Measurements from ENCODE around the gene BANK1.

Gene BANK1

DNA sequence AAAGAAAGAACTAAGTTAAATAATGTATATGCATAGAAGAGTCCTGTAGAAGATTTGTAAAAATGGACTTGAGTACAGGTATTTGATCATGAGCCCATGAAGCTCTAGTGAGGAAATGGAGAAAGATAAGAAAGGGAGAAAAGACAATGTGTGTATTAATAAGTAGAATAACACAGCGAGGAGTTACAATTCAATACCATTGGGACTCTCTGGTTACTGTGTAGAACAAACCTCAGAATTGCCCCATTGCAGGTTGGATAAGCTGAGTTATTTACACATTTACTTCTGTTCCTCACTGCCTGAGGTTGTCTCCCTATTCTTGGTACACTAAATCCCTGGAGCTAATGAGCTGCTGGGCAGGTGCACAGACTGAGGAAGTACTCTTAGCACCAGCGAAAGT is 33.3 kb downstream of the BANK1 start:
- TF ChIP-seq, protein P1, sequence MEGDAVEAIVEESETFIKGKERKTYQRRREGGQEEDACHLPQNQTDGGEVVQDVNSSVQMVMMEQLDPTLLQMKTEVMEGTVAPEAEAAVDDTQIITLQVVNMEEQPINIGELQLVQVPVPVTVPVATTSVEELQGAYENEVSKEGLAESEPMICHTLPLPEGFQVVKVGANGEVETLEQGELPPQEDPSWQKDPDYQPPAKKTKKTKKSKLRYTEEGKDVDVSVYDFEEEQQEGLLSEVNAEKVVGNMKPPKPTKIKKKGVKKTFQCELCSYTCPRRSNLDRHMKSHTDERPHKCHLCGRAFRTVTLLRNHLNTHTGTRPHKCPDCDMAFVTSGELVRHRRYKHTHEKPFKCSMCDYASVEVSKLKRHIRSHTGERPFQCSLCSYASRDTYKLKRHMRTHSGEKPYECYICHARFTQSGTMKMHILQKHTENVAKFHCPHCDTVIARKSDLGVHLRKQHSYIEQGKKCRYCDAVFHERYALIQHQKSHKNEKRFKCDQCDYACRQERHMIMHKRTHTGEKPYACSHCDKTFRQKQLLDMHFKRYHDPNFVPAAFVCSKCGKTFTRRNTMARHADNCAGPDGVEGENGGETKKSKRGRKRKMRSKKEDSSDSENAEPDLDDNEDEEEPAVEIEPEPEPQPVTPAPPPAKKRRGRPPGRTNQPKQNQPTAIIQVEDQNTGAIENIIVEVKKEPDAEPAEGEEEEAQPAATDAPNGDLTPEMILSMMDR (IDR thresholded peaks at IDR 0.05; ENCODE audit: unreplicated experiment in 3 of 3) = no peak
- Mint-ChIP-seq H3K36me3 (ENCODE audit: low read depth) (no peaks in the 10 kb centered on the region), H3K27me3 (ENCODE audit: low read depth) (no peaks in the 10 kb centered on the region), H3K4me1 (no peaks in the 10 kb centered on the region), H3K4me3 (no peak overlapping the region), H3K9me3 (peaks cover 13% of the 10 kb centered on the region), H3K27ac (no peak overlapping the region)

- H3K27ac Mint-ChIP-seq = no peak overlapping the region
- H3K4me3 Mint-ChIP-seq = no peak overlapping the region
- no peaks in the 10 kb centered on the region for H3K36me3 Mint-ChIP-seq (ENCODE audit: low read depth)
- TF ChIP-seq, protein P1 (IDR thresholded peaks at IDR 0.05; ENCODE audit: unreplicated experiment in 3 of 3) = no peak
- no peaks in the 10 kb centered on the region for H3K4me1 Mint-ChIP-seq
- H3K27me3 Mint-ChIP-seq (ENCODE audit: low read depth) = no peaks in the 10 kb centered on the region
- H3K9me3 Mint-ChIP-seq = peaks cover 13% of the 10 kb centered on the region
These were observed 34.0 kb downstream of the BANK1 start for GRCh38 chr4:101824500-101824899.

- Mint-ChIP-seq H3K4me1 (no peaks in the 10 kb centered on the region), H3K27me3 (ENCODE audit: low read depth) (no peaks in the 10 kb centered on the region), H3K27ac (no peak overlapping the region), H3K36me3 (ENCODE audit: low read depth) (no peaks in the 10 kb centered on the region), H3K4me3 (no peak overlapping the region), H3K9me3 (peaks cover 8% of the 10 kb centered on the region)
- TF ChIP-seq, protein P1 (IDR thresholded peaks at IDR 0.05; ENCODE audit: unreplicated experiment in 3 of 3) = no peak
These were observed 35.4 kb downstream of the BANK1 start for GRCh38 chr4:101825953-101826352.

DNA sequence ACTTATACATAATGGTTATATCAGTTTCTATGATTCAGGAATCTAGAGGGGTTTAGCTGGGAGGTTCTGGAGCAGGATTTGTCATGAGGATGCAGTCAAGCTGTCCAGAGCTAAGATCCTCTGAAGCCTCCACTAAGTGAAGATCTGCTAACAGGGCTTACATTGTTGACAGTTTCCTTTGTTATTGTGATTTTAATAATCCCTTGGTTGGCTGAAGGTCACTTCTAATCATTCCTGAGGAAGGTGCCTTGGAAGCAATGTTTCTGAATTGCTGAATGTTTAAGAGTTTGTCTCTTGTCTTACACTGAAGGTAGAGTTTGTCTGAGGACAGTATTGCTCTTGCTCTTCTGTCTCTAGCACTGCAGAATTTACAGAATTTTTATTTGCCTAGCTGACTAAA is 41.3 kb downstream of the BANK1 start:
- Mint-ChIP-seq H3K4me3 (no peak overlapping the region), H3K27ac (no peak overlapping the region), H3K9me3 (no peaks in the 10 kb centered on the region), H3K36me3 (ENCODE audit: low read depth) (no peaks in the 10 kb centered on the region), H3K27me3 (ENCODE audit: low read depth) (no peaks in the 10 kb centered on the region), H3K4me1 (peaks cover 5% of the 10 kb centered on the region)
- TF ChIP-seq, protein P1 (IDR thresholded peaks at IDR 0.05; ENCODE audit: unreplicated experiment in 3 of 3) = no peak

DNA sequence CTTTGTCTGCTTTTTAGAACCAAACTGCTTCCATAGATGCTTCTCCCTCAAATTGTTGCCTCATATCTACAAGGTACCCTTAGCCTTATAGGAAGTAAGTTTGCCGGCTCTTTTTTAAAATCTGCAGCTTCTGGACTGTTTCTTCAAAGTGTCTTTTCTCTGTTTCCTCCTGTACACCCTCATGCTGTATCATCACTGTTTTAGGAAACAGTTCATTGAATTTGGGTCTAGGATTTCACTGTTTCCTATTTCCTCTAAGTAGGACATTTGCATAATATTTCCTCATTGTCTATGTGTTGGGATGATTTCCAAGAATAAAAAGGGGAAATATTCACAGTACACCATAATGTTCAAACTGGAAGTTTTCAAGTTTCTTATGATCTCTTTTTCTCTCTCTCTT is 43.0 kb downstream of the BANK1 start:
- no peaks in the 10 kb centered on the region for H3K27me3 Mint-ChIP-seq (ENCODE audit: low read depth)

More for the DNA sequence above, 43.0 kb downstream of the BANK1 start:
- TF ChIP-seq, protein P1 (IDR thresholded peaks at IDR 0.05; ENCODE audit: unreplicated experiment in 3 of 3) = no peak
- Mint-ChIP-seq H3K4me1 (peaks cover 5% of the 10 kb centered on the region), H3K9me3 (no peaks in the 10 kb centered on the region), H3K36me3 (ENCODE audit: low read depth) (no peaks in the 10 kb centered on the region), H3K4me3 (no peak overlapping the region), H3K27ac (no peak overlapping the region)

Measured in nephron (organoid).